Activated naive CD4-positive, alpha-beta T cell treated with anti-CD3 and anti-CD28 coated beads, Interleukin-2, amount 50 U/mL, for 72 hours (primary cell): Measurements from ENCODE around the gene BMERB1. TPM values are rescaled to one million over a fixed set of nuclear protein-coding genes. Genes with fewer than 3 reads are reported as not detected.
A peak's percentile ranks its signal among the peaks of the same experiment; 100 is the strongest.
"Not testable (repeated sequence)": the region's sequence is repeated elsewhere in the genome, so short reads cannot be mapped to it uniquely, and the experiment has no call there.

Experiments
- ATAC-seq, 2 donors: fragments of 150-1000 bp; cut with Tn5 transposase; 2 replicates each; pipeline ENCODE4 v1.10.0; 2021; ENCODE audit warnings: mild to moderate bottlenecking in 2 of 2, moderate library complexity in 2 of 2
- DNase-seq, 2 donors: peaks; one replicate each; pipeline ENCODE4 v3.0.0; 2021 to 2022; ENCODE audit warnings: low spot score in 2 of 2
- H3K27ac Mint-ChIP-seq, 2 donors: one replicate each; pipeline ENCODE4 v1.8.0; 2022; ENCODE audit warnings: mild to moderate bottlenecking in 2 of 2, mixed read lengths in 2 of 2
- H3K36me3 Mint-ChIP-seq, 2 donors: one replicate each; pipeline ENCODE4 v1.8.0; 2022; ENCODE audit warnings: mixed read lengths in 2 of 2
- H3K9me3 Mint-ChIP-seq, 2 donors: one replicate each; pipeline ENCODE4 v1.8.0; 2022; ENCODE audit warnings: mixed read lengths in 2 of 2
- total RNA-seq, 2 donors: library from RNA; stranded (reverse); gene quantifications; one replicate each; pipeline ENCODE4 v1.2.3, GENCODE V29; 2022

Gene BMERB1
- total RNA-seq, 2 donors from 2014 or later, result 5.8 to 20.2 TPM

DNA sequence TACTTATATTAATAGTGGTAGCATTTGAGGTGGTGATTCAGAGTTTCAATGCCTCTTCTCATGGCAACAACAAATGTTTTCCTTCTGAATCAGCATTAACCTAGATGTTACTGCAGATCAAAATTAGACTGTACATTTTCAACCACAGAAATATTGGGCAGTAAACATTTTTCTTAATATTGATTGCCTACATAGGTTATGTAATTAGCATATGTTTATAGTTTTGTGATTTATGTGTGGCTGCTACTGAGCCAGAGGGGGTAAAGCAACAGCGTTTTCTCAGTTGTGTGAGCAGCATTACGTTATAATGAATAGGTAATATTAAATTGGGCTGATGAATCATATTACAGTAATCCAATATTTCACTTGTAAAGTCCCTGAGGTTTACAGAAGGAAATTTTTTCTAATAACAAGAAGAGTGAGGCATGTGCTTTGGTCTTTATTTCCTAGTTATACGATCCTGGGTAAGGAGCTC lies 18.8 kb upstream of the BMERB1 start:
- DNase-seq (no peak), ATAC-seq (no peak)
- no peaks in the 10 kb centered on the region for H3K36me3 Mint-ChIP-seq
- no peak overlapping the region for H3K27ac Mint-ChIP-seq
- H3K9me3 Mint-ChIP-seq, result no peaks in the 10 kb centered on the region

DNA sequence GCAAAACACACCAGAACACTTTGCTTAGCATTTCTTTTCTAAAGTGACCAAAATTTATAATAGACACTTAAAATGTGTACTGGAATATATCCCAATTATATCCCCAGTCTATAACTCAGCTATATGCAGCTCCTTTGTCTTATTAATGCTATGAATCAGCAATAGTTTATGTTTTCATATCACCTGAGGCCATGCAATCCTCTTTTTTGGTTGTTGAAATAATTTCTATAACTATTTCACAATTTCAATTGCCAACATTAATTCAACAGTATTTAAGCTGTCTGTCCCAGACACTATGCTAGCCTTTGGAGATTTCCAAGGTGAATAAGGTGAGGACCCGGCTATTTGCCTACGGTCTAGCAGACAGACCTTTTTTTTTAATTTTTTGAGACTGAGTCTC lies 17.2 kb upstream of the BMERB1 start:
- Mint-ChIP-seq H3K36me3 (no peaks in the 10 kb centered on the region), H3K27ac (no peak overlapping the region), H3K9me3 (no peaks in the 10 kb centered on the region)
- ATAC-seq, result no peak
- DNase-seq, result no peak

DNA sequence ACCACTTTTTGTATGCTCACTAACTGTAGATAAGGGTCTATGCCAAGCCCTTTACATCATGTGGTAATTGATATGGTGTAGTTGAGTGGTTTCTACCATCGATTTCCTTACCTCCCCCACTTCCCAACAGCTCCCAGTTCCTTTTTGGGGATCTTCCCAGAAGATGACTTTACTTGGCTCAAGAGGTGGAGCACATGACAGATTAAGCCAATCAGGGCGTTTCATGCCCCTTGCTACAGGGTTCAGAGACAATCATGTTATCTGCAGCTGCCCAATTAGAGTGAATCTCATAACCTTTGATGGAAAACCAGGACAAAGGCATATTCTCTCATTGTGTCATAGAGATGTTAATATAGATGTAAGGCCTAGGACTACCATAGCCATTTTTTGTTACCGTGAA lies 16.2 kb upstream of the BMERB1 start:
- Mint-ChIP-seq H3K9me3 (no peaks in the 10 kb centered on the region), H3K36me3 (no peaks in the 10 kb centered on the region), H3K27ac (no peak overlapping the region)
- ATAC-seq, result no peak
- no peak for DNase-seq

DNA sequence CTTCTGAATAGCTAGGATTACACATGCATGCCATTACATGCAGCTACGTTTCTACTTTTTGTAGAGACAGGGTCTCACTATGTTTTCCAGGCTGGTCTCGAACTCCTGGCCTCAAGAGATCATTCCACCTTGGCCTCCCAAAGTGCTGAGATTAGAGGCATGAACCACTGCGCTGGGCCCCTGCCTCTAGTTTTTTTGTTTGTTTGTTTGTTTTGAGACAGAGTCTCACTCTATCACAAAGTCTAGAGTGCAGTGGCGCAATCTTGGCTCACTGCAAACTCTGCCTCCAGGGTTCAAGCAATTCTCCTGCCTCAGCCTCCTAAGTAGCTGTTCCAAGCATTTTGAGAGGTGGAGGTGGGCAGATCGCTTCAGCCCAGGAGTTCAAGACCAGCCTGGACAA lies 12.7 kb upstream of the BMERB1 start:
- H3K9me3 Mint-ChIP-seq, ATAC-seq, H3K36me3 Mint-ChIP-seq, DNase-seq: not testable (repeated sequence)
- H3K27ac Mint-ChIP-seq, result peak overlapping the region in 1 of 2 donors; percentile 18

DNA sequence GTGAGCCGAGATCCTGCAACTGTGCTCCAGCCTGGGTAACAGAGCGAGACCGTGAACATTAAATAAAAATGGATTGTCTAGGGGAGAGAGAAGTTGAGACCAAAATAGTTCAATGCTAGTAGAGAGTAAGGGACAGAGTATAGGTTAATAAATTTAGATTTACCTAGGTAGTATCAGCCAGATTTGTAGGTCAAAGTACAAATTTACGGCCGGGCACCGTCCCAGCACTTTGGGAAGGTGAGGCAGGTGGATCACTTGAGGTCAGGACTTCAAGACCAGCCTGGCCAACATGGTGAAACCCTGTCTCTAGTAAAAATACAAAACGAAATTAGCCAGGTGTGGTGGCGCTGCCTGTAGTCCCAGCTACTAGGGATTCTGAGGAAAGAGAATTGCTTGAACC lies 12.2 kb upstream of the BMERB1 start:
- DNase-seq (no peak), ATAC-seq (no peak)
- H3K27ac Mint-ChIP-seq, result no peak overlapping the region
- no peaks in the 10 kb centered on the region for H3K36me3 Mint-ChIP-seq
- no peaks in the 10 kb centered on the region for H3K9me3 Mint-ChIP-seq

DNA sequence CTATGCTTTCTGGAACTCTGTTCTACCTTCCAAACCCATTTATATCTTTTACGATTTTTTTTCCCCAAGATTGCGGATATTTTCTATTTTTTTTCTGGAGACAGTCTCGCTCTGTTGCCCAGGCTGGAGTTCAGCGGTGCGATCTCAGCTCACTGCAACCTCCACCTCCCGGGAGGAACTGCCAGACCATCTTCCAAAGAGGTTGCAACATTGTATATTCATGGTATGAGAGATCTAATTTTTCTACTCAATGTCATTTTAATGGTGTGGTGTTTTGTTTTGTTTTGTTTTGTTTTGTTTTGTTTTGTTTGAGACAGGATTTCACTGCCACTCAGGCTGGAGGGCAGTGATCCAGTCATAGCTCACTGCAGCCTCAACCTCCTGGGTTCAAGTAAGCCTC lies 8.5 kb upstream of the BMERB1 start:
- H3K27ac Mint-ChIP-seq, result no peak overlapping the region
- H3K36me3 Mint-ChIP-seq, result no peaks in the 10 kb centered on the region
- no peak for ATAC-seq
- no peak for DNase-seq
- no peaks in the 10 kb centered on the region for H3K9me3 Mint-ChIP-seq

DNA sequence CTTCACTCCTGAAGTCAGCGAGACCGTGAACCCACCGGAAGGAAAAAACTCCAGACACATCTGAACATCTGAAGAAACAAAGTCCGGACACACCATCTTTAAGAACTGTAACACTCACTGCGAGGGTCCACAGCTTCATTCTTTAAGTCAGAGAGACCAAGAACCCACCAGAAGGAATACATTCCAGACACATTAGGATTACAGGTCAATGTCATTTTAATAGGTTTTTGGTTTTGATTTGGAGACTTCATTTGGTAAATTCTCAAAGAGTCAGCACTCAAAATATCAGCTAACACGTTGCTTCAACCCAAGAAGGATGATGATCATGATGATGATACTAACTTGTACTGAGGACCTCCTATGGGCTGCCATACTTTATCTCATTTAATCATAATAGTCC lies 7.6 kb upstream of the BMERB1 start:
- no peak for ATAC-seq
- Mint-ChIP-seq H3K27ac (peak overlapping the region in 1 of 2 donors; percentile 57), H3K9me3 (no peaks in the 10 kb centered on the region), H3K36me3 (no peaks in the 10 kb centered on the region)
- DNase-seq, result no peak

DNA sequence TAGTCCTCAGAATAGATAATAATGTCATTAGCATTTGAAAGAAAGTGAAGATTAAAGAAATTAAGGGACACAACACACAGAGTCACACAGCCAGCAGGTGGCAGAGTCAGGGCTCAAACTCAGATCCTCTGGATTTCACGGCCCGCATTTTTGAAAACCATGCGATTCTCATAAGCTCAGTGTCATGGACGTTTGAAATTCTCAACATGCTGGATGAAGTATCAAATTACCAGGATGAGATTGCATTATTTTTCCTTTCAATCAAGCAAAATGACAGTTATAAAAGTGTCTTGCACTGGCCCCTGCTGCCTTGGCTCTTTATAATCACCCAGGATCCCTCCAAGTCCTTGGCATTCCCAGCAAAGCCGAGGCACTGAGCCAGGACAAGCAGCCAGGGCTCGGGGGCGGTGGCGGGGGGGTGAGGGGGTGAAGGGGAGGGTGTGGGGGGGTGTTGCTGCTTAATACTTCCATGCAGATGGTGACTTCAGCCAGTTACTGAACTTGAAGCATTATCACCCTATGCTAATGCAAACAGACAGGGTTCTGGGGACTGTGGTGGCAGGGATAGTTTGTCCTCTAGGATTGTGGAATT lies 6.6 kb upstream of the BMERB1 start:
- DNase-seq (peak in 1 of 2 donors; percentile 42), ATAC-seq (peak; percentile 54 to 67)
- no peaks in the 10 kb centered on the region for H3K9me3 Mint-ChIP-seq
- H3K36me3 Mint-ChIP-seq, result no peaks in the 10 kb centered on the region
- H3K27ac Mint-ChIP-seq, result no peak overlapping the region

DNA sequence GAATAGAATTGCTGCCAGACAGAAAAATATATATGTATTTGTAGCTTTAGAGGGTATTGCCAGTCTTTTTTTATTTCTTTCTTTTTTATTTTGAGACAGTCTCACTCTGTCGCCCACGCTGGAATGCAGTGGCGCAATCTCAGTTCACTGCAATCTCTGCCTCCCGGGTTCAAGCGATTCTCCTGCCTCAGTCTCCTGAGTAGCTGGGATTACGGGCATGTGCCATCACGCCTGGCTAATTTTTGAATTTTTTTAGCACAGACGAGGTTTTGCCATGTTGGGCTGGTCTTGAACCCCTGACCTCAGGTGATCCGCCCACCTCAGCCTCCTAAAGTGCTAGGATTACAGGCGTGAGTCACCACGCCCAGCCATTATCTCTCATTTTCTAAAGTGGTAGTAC lies 3.5 kb upstream of the BMERB1 start:
- not testable (repeated sequence) for H3K9me3 Mint-ChIP-seq, DNase-seq, H3K27ac Mint-ChIP-seq, H3K36me3 Mint-ChIP-seq, ATAC-seq

DNA sequence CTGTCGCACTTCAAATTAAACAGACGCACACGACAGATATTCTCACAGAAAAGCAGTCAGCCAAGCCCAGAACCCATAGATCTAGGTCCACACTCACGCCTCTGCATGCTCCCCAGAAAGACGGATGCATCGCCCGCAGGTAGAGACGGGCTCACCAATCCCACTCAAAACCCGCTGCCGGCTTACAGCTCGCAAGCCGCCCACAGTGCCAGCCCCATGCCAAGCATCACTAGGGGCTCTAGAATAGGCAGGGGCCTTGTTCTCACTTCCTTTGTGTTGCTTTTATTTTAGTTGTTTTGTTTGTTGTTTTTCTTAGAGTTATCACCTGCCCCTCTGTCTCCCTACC lies 336 bp upstream of the BMERB1 start:
- no peaks in the 10 kb centered on the region for H3K9me3 Mint-ChIP-seq
- DNase-seq (no peak), ATAC-seq (no peak)
- peaks cover 0 to 8% of the 10 kb centered on the region in 2 donors for H3K36me3 Mint-ChIP-seq
- peak overlapping the region; percentile 4 to 29 for H3K27ac Mint-ChIP-seq

DNA sequence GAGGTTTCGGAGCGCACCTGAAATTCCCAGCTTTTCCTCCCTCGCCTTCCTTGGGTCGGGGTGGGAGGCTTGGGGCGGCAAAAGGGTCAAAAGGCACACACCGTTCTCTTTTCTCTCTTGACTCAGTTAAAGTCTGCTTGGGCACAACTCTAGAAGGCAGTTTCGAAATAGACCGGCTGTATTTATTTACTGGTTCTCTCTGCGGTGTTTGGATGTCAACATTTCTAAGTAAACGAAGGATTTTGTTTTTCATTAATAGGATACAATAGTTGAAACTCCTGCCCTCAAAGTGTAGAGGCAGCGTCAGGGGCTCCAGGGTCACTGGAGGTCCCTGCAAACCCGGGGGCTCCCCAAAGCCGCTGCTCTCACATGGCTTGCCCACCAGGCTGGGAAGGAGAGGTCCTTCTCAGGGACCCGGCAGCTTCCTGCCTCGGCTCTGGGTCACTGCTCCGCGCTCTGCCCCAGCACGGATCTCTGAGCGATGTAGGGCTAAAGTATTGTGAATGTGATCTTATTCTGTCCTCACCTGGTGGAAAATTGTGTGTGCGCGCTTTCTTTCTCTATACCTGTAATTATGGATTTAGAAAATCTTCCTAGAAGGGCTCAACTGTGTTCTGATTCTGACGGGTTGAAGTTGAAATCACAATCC lies 952 bp downstream of the BMERB1 start:
- Mint-ChIP-seq H3K9me3 (no peaks in the 10 kb centered on the region), H3K27ac (peak overlapping the region; percentile 29 to 37), H3K36me3 (peaks cover 0 to 8% of the 10 kb centered on the region in 2 donors)
- ATAC-seq (no peak), DNase-seq (no peak)

DNA sequence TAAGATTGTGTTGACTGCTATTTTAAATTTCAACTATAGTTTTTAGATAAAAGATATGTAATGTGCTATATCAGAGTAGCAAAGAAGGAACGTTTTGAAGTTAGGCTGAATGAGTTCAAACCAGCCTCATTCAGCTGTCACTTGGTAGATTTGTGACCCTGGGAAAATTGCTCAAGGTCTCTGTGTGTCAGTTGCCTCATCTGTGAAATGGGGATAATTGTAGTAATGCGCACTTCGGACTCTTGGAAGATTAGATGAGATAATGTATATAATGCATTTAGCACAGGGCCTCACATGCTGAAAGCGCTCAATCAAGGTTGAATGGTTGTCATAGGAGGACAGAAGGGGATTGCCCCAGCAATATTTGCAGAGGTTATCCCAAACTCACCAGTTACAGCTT lies 4.7 kb downstream of the BMERB1 start:
- Mint-ChIP-seq H3K27ac (no peak overlapping the region), H3K36me3 (peaks cover 0 to 8% of the 10 kb centered on the region in 2 donors), H3K9me3 (no peaks in the 10 kb centered on the region)
- DNase-seq (no peak), ATAC-seq (no peak)

DNA sequence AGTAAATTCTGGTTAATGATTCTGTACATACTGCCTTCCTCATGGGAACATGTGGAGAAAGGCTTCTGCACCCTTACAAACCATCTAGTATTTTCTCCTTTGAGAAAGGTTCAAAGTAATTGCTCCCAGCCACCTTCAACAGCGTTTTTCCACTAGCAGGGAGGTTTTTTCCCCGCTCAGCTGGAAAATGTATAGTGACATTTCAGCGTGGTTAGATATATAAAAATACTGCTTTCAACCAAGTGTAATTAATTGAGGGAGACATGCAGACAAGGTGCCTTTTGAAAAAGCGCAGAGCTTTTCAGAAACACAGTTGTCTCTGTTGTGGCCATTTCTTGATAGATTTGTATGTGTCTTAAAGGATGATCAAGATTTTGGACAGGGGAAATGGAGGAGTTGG lies 5.1 kb downstream of the BMERB1 start:
- no peaks in the 10 kb centered on the region for H3K9me3 Mint-ChIP-seq
- peak overlapping the region in 1 of 2 donors; percentile 70 for H3K27ac Mint-ChIP-seq
- ATAC-seq, result no peak

DNA sequence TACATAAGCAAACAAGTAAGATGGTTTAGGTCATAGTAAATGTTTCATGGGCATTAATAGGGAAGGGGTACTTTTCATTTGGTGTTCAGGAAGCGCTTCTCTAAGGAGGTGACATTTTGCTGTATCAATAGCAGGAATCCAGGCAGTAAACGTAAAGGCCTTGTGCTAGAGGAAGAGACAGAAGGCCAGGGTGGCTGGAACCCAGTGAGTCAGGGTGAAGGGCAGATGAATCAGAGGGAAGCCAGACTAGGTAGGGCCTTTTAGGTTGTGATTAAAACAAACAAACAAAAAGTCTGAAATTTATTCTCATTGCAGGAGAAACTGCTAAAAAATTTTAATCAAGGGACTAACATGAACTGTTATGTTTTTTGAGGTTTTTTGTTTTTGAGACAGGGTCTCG lies 6.5 kb downstream of the BMERB1 start:
- DNase-seq (no peak), ATAC-seq (peak in 1 of 2 donors; percentile 39)
- H3K9me3 Mint-ChIP-seq, result peaks cover 0 to 9% of the 10 kb centered on the region in 2 donors

More for the DNA sequence above, 5.1 kb downstream of the BMERB1 start:
- no peak for DNase-seq
- H3K36me3 Mint-ChIP-seq, result peaks cover 0 to 11% of the 10 kb centered on the region in 2 donors

DNA sequence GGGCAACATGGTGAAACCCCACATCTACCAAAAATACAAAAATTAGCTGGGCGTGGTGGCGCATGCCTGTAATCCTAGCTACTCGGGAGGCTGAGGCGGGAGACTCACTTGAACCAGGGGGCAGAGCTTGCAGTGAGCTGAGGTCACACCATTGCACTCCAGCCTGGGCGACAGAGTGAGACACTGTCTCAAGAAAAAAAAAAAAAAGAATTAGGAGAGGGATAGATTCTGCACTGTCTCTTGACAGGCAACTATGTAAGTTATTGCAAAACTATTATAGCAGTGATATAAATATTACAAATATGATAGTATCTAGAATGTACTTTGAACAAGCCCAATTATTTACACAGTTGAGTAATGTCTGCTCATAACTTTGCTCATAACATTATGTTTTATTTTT lies 7.8 kb downstream of the BMERB1 start:
- H3K27ac Mint-ChIP-seq, H3K9me3 Mint-ChIP-seq, ATAC-seq, DNase-seq: not testable (repeated sequence)
- H3K36me3 Mint-ChIP-seq, result peaks cover 0 to 14% of the 10 kb centered on the region in 2 donors

More for the DNA sequence above, 6.5 kb downstream of the BMERB1 start:
- peaks cover 0 to 16% of the 10 kb centered on the region in 2 donors for H3K36me3 Mint-ChIP-seq
- no peak overlapping the region for H3K27ac Mint-ChIP-seq

DNA sequence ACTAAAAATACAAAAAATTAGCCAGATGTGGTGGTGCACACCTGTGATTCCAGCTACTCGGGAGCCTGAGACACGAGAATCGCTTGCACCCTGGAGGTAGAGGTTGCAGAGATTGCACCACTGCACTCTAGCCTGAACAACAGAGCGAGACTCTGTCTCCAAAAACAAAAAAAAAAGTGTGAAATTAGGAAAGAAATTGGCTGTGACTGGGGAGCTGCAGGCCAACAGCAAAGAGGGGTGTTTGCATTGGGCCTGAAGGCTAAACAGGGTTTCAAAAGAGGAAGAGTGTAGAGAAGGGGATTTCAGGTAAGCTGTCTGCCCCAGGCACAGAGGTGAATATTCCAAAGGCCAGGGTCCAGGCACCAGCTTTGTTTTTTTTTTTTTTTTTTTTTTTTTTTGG lies 9.4 kb downstream of the BMERB1 start:
- no peak for DNase-seq
- ATAC-seq, result no peak
- H3K9me3 Mint-ChIP-seq, result peaks cover 0 to 9% of the 10 kb centered on the region in 2 donors
- no peak overlapping the region for H3K27ac Mint-ChIP-seq
- H3K36me3 Mint-ChIP-seq, result peaks cover 0 to 14% of the 10 kb centered on the region in 2 donors

DNA sequence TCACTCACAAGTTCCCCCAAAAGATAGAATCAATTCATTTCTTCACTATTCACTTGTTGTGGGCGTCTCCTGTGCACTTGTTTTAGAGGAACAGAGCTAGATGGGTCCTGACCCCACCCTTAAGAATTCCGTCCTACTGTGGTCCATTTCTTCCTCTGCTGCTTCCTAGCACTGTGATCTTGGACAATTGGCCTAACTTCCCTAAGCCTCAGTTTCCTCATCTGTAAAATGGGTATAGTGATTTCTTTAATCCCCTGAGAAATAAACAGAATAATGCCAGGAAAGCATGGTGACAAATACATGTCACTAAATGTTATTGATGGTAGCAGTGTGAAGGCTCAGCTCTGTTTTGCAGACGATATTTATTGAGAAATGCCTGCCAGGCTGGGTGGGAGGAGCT lies 9.9 kb downstream of the BMERB1 start:
- H3K27ac Mint-ChIP-seq, result no peak overlapping the region
- H3K9me3 Mint-ChIP-seq, result peaks cover 0 to 9% of the 10 kb centered on the region in 2 donors
- ATAC-seq, result no peak
- DNase-seq, result no peak
- peaks cover 0 to 14% of the 10 kb centered on the region in 2 donors for H3K36me3 Mint-ChIP-seq

DNA sequence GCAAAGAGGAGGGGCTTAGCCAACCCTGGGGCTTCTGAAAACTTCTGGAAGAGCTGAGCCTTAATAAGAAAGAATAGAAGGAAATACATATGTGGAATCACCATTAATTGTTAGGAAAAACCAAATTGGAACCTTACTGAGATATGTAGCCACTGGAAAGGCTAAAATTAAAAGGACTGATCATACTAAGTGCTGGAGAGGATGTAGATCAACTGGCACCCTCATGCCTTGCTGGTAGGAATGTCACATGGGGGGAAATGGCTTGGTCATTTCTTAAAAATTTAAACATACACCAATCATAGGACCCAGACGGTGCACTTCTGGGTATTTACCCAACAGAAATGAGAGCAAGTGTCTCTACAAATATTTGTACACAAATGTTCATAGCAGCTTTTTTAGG lies 11.1 kb downstream of the BMERB1 start:
- Mint-ChIP-seq H3K27ac (no peak overlapping the region), H3K36me3 (peaks cover 0 to 14% of the 10 kb centered on the region in 2 donors), H3K9me3 (peaks cover 0 to 9% of the 10 kb centered on the region in 2 donors)
- no peak for DNase-seq
- no peak for ATAC-seq
